HG03575 (cell line): ENCODE results near the gene DPH7.
"Not testable (repeated sequence)": the region's sequence is repeated elsewhere in the genome, so short reads cannot be mapped to it uniquely, and the experiment has no call there.

ENCODE experiments used
- ATAC-seq: cut with Tn5 transposase; IDR thresholded peaks from one replicate; pipeline ENCODE4 v1.9.1; 2021; ENCODE audit not compliant: unreplicated experiment, insufficient number of reproducible peaks, low FRiP score; ENCODE audit errors: extremely low read depth

DPH7 gene

GRCh38 chr9:137553654-137554053, 25.1 kb downstream of the DPH7 start:
- not testable (repeated sequence) for ATAC-seq

DNA sequence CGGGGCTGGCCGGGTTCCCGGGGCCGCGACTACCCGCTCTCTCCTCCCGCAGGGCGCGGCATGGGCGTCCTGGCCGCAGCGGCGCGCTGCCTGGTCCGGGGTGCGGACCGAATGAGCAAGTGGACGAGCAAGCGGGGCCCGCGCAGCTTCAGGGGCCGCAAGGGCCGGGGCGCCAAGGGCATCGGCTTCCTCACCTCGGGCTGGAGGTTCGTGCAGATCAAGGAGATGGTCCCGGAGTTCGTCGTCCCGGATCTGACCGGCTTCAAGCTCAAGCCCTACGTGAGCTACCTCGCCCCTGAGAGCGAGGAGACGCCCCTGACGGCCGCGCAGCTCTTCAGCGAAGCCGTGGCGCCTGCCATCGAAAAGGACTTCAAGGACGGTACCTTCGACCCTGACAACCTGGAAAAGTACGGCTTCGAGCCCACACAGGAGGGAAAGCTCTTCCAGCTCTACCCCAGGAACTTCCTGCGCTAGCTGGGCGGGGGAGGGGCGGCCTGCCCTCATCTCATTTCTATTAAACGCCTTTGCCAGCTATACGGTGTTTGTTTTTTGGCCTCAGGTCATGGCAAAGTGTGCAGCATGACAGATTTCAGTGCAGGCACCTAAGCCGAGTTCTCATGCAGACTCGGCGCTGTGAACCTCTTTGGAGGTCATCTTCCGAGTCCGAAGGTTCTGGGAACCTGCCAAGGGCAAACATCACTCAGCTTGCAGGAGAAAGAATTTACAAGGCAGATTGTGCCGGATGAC, 26.5 kb downstream of the DPH7 start:
- no peak for ATAC-seq

DNA sequence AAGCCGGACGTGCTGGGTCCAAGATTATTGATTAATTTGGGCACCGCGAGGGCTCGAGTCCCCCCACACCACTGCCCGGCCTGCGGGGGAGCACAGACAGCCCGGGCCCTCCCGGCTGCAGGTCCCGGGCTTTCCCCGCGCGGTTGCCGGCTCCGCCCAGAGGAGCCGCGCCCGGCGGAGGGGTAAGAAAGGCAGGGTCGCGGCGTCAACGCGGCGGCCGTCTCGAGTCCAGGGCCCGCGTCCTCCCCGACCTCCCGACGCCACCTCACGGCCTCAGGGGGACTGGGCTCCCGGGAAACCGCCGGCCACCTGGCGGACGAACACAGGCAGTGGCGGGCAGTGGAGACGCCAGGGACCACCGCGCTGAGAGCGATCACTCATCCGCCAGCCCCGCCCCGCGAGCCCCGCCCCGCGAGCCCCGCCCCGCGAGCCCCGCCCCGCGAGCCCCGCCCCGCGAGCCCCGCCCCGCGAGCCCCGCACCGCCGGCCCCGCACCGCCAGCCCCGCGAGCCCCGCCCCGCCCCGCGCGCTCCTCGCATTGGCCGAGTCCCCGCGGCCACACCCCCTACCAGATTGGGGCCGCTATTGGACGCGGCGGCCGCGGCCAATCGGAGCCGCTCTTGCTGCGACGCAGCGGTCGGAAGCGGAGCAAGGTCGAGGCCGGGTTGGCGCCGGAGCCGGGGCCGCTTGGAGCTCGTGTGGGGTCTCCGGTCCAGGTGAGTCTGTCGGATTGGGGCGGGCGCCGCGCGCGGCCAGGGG, 27.3 kb downstream of the DPH7 start, which contains the start of gene MRPL41:
Gene MRPL41, plus strand, starts transcription at position 616 of the 758 bp plus-strand sequence. CDS start 203 bp downstream, outside the sequence.
- no peak for ATAC-seq

GRCh38 chr9:137550958-137551263, 27.8 kb downstream of the DPH7 start:
- not testable (repeated sequence) for ATAC-seq

GRCh38 chr9:137550231-137550621, 28.5 kb downstream of the DPH7 start, which contains the start of gene PNPLA7:
TSS of gene PNPLA7 (minus strand) at chr9:137550402. CDS start at chr9:137550197, 205 bp downstream.
- no peak for ATAC-seq

DNA sequence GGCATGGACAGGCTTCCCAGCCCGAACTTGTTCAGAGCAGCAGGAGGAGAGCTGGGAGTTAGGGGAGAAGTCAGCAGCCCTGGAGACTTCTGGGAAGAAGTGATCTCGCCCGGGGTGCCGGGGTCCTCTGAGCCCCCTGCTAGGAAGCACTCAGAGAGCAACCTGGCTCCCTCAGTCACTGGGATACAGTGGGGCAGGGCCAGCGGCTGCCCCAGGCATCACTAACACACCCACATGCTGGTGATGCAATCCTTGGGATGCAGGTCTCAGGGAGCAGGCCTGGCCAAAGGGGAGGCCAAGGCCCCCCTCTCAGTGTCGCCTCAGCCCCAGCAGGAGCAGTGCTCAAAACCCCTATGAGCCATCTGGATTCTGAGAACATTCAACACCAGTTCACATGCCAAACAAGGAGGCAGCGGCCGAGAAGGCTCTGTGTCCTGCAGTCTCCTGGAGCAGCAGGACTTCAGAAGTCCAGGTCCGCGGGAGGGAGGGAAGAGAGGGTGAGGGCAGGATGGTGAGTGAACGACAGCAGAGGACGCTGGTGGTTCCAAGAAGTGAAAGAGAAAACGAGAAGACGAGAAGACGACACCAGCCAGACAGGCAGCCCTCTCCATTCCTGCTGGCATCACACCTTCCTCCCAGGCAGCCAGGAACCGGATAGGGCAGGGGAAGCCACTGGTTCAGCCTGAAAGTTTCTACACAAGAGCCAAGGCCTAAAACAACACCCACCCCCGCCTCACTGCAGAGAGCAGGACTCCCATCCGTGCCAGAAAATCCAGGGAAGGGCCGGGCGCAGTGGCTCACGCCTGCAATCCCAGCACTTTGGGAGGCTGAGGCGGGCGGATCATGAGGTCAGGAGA, 30.8 kb downstream of the DPH7 start:
- ATAC-seq: no peak

DNA sequence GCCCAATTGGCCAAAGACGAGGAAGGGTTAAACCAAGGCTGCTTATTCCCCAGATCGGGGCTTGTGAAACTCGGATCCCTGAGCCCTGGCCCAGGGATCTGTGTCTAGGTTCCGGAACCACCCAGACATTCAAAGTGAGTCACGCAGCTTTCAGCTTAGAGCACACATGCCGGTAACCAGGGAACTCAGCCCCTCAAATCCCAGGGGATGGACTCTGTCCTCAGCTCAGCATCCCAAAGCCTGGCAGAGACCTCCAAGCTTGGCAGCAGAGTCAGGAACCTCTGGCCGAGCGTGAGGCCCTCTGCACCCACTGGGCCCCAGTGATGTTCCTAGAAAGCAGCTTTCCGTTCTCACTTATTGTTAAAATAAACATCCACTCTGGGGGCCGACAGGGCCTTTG, 33.6 kb downstream of the DPH7 start:
- no peak for ATAC-seq

GRCh38 chr9:137544176-137544760, 34.5 kb downstream of the DPH7 start:
- no peak for ATAC-seq

GRCh38 chr9:137543237-137543963, 35.3 kb downstream of the DPH7 start:
- no peak for ATAC-seq

- ATAC-seq: no peak
These were observed 36.2 kb downstream of the DPH7 start for GRCh38 chr9:137542486-137542885.

GRCh38 chr9:137540536-137540935, 38.2 kb downstream of the DPH7 start:
- no peak for ATAC-seq

DNA sequence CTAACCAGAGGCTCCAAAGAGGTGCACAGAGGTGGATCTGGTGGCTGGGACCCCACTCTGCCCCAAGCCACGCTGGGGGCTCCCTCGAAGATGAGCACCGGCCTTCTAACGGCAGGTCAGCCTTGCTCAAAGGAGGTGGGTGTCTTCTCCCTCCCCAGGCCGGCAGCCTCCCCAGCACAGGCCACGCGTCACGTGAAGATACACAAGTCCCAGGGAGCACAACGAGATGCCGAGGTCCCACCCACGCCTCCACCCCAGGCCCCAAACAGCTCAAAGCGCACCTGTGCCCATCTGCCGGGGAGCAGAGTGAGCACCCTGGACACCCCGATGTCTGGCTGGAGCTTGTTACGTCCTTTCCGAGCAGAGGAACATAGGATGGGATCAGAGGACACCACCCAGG, 40.7 kb downstream of the DPH7 start:
- no peak for ATAC-seq

DNA sequence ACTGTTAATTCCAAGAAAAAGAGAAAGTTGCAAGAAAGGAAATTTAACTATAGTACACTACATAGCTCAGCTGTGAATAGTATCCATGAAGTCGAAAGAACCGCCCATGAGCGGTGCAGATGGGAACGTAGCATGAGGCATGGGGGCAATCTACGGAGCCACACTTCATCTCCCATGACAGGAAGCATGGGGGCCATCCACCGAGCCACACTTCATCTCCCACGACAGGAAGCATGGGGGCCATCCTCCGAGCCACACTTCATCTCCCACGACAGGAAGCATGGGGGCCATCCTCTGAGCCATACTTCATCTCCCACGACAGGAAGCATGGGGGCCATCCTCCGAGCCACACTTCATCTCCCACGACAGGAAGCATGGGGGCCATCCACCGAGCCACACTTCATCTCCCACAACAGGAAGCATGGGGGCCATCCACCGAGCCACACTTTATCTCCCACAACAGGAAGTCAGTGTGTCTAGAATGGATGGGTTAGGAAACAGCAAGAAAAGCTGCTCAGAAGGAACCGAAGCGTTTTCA, 42.1 kb downstream of the DPH7 start:
- ATAC-seq: not testable (repeated sequence)

DNA sequence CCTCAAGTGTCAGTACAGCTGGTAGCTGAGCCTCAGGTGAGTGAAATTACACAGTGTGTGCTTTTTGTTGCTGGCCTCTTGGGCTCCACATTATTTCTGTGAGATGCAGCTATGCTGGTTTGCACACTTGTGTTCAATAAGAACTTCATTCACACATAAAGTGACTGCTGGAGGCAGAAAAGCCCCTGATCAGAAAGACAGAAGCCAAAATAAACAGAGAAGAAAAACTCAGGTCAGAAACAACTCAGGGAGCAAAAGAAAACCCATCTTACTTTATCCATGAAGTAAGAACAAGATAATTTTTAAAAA, 43.7 kb downstream of the DPH7 start:
- no peak for ATAC-seq

DNA sequence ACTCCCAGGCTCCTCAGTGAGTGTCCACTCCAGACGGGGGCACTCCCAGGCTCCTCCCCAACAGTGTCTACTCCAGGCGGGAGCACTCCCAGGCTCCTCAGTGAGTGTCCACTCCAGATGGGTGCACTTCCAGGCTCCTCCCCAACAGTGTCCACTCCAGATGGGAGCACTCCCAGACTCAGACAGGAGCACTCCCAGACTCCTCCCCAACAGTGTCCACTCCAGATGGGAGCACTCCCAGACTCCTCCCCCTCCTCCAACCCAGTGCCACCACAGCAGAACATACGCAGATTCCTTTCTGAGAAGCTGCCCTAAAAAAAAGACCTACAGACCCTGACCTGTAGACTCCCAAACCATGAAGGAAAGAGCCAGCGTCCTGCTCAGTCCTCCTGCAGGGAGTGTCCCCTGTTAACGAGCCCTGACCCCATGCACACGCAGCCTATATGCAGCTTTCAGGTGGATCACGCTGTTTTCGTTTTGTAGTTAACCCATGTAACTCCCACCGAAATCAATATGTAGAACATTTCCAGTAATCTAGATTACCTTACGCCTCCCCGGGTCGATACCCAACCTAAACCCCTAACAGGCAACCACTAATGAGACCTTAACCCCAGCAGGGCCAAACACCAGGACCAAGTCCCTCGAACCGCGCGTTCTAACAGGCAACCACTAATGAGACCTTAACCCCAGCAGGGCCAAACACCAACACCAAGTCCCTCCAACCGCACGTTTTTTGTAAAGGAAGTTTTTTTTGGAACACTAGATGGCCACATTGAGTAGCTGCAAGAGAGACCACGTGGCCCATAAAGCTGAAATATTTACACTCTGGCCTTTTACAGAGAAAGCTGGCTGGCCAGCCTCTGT, 44.2 kb downstream of the DPH7 start:
- ATAC-seq: no peak

DNA sequence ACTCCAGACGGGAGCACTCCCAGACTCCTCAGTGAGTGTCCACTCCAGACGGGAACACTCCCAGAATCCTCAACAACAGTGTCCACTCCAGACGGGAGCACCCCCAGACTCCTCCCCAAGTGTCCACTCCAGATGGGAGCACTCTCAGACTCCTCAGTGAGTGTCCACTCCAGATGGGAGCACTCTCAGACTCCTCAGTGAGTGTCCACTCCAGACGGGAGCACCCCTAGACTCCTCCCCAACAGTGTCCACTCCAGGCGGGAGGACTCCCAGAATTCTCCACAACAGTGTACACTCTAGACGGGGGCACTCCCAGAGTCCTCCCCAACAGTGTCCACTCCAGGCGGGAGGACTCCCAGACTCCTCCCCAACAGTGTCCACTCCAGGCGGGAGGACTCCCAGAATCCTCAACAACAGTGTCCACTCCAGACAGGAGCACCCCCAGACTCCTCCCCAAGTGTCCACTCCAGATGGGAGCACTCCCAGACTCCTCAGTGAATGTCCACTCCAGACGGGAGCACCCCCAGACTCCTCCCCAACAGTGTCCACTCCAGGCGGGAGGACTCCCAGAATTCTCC, 45.7 kb downstream of the DPH7 start:
- not testable (repeated sequence) for ATAC-seq

DNA sequence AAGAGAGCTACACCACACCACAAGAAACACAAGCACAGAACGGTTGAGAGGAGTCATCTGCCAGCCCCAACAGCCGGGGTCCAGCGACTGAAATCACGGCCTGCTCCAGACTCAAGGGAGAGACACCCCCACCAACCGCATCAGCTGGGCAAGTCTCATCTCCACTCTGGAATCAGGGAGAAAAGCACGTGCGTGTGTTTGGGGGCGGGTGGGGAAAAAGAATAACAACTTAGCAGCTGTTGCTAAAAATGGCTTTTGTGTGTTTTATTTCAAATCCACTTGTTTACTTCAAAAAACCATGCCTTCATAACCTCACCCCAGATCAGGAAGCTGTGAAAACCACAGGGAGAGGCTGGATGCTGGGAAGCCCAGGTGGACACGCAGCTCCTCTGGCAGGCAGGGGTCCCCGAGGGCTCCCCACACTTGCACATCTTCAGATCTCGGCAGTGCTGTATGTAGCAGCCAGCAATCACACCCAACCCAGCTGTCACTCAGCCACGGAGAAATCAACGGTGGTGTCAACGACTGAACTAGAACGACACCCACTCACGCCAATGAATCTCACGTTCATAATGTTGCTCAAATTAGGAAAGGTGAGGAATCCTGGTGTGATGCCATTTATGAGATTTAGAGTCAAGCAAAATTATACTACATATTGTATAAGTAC, 47.5 kb downstream of the DPH7 start:
- no peak for ATAC-seq
